Measurements from ENCODE around the gene MOCS3. TPM values are rescaled to one million over a fixed set of nuclear protein-coding genes. Genes with fewer than 3 reads are reported as not detected.

MOCS3 gene
- total RNA-seq (2022) (13.2 and 15.4 TPM in 2 replicates), Bru-seq, nascent RNA (percentile 90 among the genes with signal in this experiment), BruChase-seq, experiment 1, labeled RNA remaining after a 6-hour chase (percentile 81 among the genes with signal in this experiment), BruChase-seq, experiment 2, labeled RNA remaining after a 2-hour chase (percentile 94 among the genes with signal in this experiment)
- long read RNA-seq, full-length matches to known transcripts: 43 of 43 reads
- long read RNA-seq, partial matches to known transcripts: 0 of 43 reads
- long read RNA-seq, other reads (novel, unspliced or antisense): 0 of 43 reads

- no peaks in the 10 kb centered on the region for H3K9me3 Mint-ChIP-seq (ENCODE audit: low read depth, unreplicated experiment)
- H3K4me1 Mint-ChIP-seq (ENCODE audit: low read depth, unreplicated experiment): peaks cover 24% of the 10 kb centered on the region
- peaks cover 88% of the 10 kb centered on the region for H3K36me3 Mint-ChIP-seq (ENCODE audit: insufficient read depth, unreplicated experiment)
- no peaks in the 10 kb centered on the region for H3K27me3 Mint-ChIP-seq (ENCODE audit: unreplicated experiment)
- intact Hi-C loops (cut with micrococcal nuclease; ENCODE audit: unreplicated experiment): loop anchor here (5.0 kb wide), 1 partner anchor 142 kb away; no protein-coding TSS in a partner anchor
- peak; percentile 81 for DNase-seq
- TSS peak; percentile 72 for BruUV-seq (replicated peaks)
- peak within 1 kb of the TSS; percentile 99 for H3K27ac Mint-ChIP-seq (ENCODE audit: unreplicated experiment)
- peak within 1 kb of the TSS; percentile 100 for H3K4me3 Mint-ChIP-seq (ENCODE audit: low read depth, unreplicated experiment)
- TF ChIP-seq CTCF (IDR thresholded peaks at IDR 0.05; ENCODE audit: unreplicated experiment): peak; percentile 14
- CTCF ChIA-PET: interaction anchor here (0.6 to 1.8 kb wide), 10 partner anchors 14 to 168 kb away, joined by 3 to 10 read pairs (median 4); partner anchors contain the start of gene BCAS4
These were observed at the start of gene MOCS3 for GRCh38 chr20:50958615-50959542. Gene MOCS3, plus strand, starts transcription at chr20:50958818. Its CDS starts 25 bp downstream, at chr20:50958843.

- no peak for TF ChIP-seq CTCF (IDR thresholded peaks at IDR 0.05; ENCODE audit: unreplicated experiment)
- CTCF ChIA-PET: no interaction called here
- no peaks in the 10 kb centered on the region for H3K9me3 Mint-ChIP-seq (ENCODE audit: low read depth, unreplicated experiment)
- intact Hi-C loops (cut with micrococcal nuclease; ENCODE audit: unreplicated experiment): no loop called here
- peaks cover 27% of the 10 kb centered on the region for H3K36me3 Mint-ChIP-seq (ENCODE audit: insufficient read depth, unreplicated experiment)
- peaks cover 32% of the 10 kb centered on the region for H3K4me1 Mint-ChIP-seq (ENCODE audit: low read depth, unreplicated experiment)
- no TSS peak for BruUV-seq (replicated peaks)
- no peak for DNase-seq
- no peaks in the 10 kb centered on the region for H3K27me3 Mint-ChIP-seq (ENCODE audit: unreplicated experiment)
- no peak overlapping the region for H3K4me3 Mint-ChIP-seq (ENCODE audit: low read depth, unreplicated experiment)
- H3K27ac Mint-ChIP-seq (ENCODE audit: unreplicated experiment): no peak overlapping the region
These were observed 49.2 kb upstream of the MOCS3 start for GRCh38 chr20:50909413-50909812.

GRCh38 chr20:50911030-50911429 lies 47.6 kb upstream of the MOCS3 start:
- H3K27ac Mint-ChIP-seq (ENCODE audit: unreplicated experiment): no peak overlapping the region
- CTCF ChIA-PET: interaction anchor here (0.6 to 0.7 kb wide), 2 partner anchors 27 to 116 kb away, joined by 3 read pairs; partner anchors contain the start of gene BCAS4
- no peaks in the 10 kb centered on the region for H3K9me3 Mint-ChIP-seq (ENCODE audit: low read depth, unreplicated experiment)
- BruUV-seq (replicated peaks): no TSS peak
- H3K36me3 Mint-ChIP-seq (ENCODE audit: insufficient read depth, unreplicated experiment): peaks cover 27% of the 10 kb centered on the region
- TF ChIP-seq CTCF (IDR thresholded peaks at IDR 0.05; ENCODE audit: unreplicated experiment): no peak
- intact Hi-C loops (cut with micrococcal nuclease; ENCODE audit: unreplicated experiment): no loop called here
- H3K4me1 Mint-ChIP-seq (ENCODE audit: low read depth, unreplicated experiment): peaks cover 41% of the 10 kb centered on the region
- H3K27me3 Mint-ChIP-seq (ENCODE audit: unreplicated experiment): no peaks in the 10 kb centered on the region
- DNase-seq: no peak
- no peak overlapping the region for H3K4me3 Mint-ChIP-seq (ENCODE audit: low read depth, unreplicated experiment)

GRCh38 chr20:50911716-50912115 lies 46.9 kb upstream of the MOCS3 start:
- intact Hi-C loops (cut with micrococcal nuclease; ENCODE audit: unreplicated experiment): no loop called here
- DNase-seq: no peak
- Mint-ChIP-seq H3K36me3 (ENCODE audit: insufficient read depth, unreplicated experiment) (peaks cover 27% of the 10 kb centered on the region), H3K27ac (ENCODE audit: unreplicated experiment) (peak overlapping the region; percentile 2), H3K4me1 (ENCODE audit: low read depth, unreplicated experiment) (peaks cover 48% of the 10 kb centered on the region), H3K4me3 (ENCODE audit: low read depth, unreplicated experiment) (no peak overlapping the region), H3K9me3 (ENCODE audit: low read depth, unreplicated experiment) (no peaks in the 10 kb centered on the region), H3K27me3 (ENCODE audit: unreplicated experiment) (no peaks in the 10 kb centered on the region)
- CTCF ChIA-PET: interaction anchor here (0.6 to 0.7 kb wide), 2 partner anchors 26 to 132 kb away, joined by 3 read pairs; no protein-coding TSS in a partner anchor
- no TSS peak for BruUV-seq (replicated peaks)
- TF ChIP-seq CTCF (IDR thresholded peaks at IDR 0.05; ENCODE audit: unreplicated experiment): no peak

Measured in Calu3 (cell line).